ENCODE data around the gene OR2W3.

OR2W3 gene

DNA sequence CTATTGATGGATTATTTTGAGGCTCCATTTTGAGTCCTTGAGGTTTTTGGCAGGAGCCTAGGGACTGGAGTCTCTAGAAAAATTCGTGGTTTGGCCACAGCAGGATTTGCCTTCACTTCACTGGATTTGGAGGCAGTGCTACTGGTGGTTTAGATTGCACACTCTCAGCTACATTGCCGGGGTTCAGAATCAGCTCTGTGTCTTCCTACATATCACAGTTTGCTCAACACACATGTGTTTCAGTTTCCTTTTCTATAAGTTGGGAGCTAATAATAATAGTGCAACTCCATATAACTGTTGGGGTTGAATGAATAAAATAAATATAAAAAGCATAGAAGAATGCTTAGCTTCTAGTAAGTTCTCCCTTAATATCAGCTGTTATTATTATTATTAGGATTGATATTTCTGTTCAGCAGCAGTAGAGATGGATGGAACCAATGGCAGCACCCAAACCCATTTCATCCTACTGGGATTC, at the start of gene OR2W3:
Gene OR2W3 (plus strand): TSS at position 425 of the 475 bp plus-strand sequence. CDS start 0 bp downstream, at position 425.
- no peak for DNase-seq

GRCh38 chr1:247845693-247846017, 49.7 kb upstream of the OR2W3 start:
- no peak for DNase-seq

- DNase-seq, result no peak
Measured at GRCh38 chr1:247848346-247848745, 47.0 kb upstream of the OR2W3 start.

- DNase-seq, result no peak
Measured at GRCh38 chr1:247849616-247850015, 45.8 kb upstream of the OR2W3 start.

- DNase-seq, result no peak
Measured at GRCh38 chr1:247854899-247855545, 40.4 kb upstream of the OR2W3 start.

GRCh38 chr1:247855911-247856310, 39.5 kb upstream of the OR2W3 start:
- DNase-seq, result no peak

DNA sequence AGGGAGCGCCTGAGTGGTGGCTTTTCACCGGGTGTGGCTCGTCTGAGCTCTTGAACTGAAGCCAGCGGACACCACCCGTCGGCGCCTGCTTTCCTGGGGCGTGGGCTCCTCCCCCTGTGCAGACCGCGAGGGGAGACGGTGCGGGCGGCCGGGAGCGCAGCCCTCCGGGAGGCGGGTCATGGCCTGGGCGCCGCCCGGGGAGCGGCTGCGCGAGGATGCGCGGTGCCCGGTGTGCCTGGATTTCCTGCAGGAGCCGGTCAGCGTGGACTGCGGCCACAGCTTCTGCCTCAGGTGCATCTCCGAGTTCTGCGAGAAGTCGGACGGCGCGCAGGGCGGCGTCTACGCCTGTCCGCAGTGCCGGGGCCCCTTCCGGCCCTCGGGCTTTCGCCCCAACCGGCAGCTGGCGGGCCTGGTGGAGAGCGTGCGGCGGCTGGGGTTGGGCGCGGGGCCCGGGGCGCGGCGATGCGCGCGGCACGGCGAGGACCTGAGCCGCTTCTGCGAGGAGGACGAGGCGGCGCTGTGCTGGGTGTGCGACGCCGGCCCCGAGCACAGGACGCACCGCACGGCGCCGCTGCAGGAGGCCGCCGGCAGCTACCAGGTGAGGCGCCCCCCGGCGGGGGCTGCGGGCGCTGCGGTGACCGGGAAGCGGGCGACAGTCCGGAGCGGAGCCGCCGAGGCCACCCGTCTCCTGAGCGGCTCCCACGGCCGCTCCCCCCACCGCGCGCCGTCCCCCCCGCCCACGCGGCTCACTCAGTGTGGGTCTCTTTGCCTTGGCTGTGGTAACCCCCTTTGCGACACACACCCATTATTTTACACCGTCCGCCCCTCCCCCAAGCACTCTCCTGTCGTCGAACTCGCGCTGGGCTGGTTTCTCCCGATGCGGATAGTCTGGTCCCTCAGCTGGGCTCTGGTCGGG, 38.1 kb upstream of the OR2W3 start, which contains the start of gene TRIM58:
Gene TRIM58 (plus strand): TSS at position 119 of the 916 bp plus-strand sequence. CDS start 60 bp downstream, at position 179.
- no peak for DNase-seq

DNA sequence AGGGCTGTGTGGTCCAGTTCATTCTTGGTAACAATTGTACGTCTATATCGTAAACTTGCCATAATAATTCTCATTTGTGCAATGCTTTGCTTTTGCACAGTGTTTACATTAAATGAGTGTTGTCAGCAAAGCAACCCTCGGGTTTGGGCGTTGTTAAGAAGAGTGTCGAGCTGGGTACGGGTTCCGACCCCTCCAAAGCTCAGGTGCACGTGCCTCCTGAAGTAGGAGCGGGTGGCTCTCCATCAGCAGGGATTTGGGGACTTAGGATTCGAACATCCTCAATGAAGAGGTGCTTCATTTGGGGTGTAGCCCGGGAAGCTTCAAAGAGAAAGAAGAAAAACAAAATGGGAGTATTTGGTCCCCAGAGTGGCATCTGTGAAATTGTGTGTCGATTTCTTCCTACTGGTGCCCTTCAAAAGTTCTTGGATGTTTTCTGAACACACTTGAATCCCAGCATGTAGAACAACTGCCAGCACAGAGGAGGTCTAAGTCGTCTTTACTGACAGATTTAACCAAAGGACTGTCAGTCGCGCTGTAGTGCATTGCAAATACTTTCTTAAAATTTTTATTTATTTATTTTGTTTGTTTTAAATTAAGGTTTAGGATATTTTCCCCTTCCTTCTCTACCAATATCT, 37.3 kb upstream of the OR2W3 start:
- no peak for DNase-seq

GRCh38 chr1:247862756-247863155, 32.6 kb upstream of the OR2W3 start:
- no peak for DNase-seq

DNA sequence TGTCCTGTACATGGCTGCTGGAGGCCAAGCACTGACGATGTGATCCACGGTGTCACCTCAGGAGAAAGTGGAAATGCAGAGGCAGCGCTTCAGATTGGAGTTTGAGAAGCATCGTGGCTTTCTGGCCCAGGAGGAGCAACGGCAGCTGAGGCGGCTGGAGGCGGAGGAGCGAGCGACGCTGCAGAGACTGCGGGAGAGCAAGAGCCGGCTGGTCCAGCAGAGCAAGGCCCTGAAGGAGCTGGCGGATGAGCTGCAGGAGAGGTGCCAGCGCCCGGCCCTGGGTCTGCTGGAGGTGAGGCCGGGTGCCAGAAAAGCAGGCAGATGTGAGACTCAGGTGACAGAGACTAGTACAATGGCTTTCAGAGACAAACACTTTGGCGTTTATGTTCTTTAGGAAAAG, 30.7 kb upstream of the OR2W3 start:
- no peak for DNase-seq

DNA sequence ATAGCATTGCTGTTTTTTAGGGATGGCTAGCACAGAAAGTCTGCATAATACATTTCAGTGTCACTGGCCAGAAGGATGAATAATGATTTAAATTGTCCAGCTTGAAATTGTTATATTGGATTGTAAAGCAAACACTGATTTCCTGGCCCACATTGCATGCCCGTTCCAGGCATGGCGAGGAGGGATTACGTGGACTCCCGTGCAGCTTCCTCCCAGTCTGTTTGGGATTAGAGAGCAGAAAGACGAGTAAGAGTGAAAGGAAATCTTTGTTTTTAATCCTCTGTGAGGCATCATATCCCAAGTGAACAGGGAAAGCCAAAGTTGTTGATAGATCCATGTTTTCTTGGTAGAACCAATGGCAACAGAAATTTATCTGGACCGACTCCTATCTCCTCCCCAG, 30.0 kb upstream of the OR2W3 start:
- DNase-seq, result no peak

GRCh38 chr1:247883346-247883745, 12.0 kb upstream of the OR2W3 start:
- no peak for DNase-seq

- no peak for DNase-seq
Measured at GRCh38 chr1:247884797-247885413, 10.5 kb upstream of the OR2W3 start.

DNA sequence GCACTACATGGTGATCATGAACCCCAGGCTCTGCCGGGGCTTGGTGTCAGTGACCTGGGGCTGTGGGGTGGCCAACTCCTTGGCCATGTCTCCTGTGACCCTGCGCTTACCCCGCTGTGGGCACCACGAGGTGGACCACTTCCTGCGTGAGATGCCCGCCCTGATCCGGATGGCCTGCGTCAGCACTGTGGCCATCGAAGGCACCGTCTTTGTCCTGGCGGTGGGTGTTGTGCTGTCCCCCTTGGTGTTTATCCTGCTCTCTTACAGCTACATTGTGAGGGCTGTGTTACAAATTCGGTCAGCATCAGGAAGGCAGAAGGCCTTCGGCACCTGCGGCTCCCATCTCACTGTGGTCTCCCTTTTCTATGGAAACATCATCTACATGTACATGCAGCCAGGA, 589 bp downstream of the OR2W3 start:
- no peak for DNase-seq

GRCh38 chr1:247904122-247904521, 8.7 kb downstream of the OR2W3 start:
- DNase-seq, result no peak

DNA sequence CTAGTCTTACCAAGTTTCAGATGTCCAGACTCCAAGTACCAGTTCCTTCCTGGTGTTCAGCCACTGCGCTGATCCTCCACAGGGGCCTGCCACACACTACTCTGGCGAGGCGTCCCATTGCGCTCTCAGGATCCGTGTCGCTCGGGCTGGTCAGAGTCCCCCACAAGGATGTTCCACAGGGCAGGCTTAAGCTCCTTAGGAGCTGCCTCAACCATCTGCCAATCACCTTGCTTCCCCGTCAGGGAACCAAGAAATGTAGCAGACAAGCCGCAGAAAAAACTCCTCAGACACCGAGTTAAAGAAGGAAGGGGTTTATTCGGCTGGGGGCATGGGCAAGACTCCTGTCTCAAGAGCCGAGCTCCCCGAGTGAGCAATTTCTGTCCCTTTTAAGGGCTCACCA, 9.8 kb downstream of the OR2W3 start:
- DNase-seq, result no peak

GRCh38 chr1:247905910-247906503, 10.6 kb downstream of the OR2W3 start:
- no peak for DNase-seq

DNA sequence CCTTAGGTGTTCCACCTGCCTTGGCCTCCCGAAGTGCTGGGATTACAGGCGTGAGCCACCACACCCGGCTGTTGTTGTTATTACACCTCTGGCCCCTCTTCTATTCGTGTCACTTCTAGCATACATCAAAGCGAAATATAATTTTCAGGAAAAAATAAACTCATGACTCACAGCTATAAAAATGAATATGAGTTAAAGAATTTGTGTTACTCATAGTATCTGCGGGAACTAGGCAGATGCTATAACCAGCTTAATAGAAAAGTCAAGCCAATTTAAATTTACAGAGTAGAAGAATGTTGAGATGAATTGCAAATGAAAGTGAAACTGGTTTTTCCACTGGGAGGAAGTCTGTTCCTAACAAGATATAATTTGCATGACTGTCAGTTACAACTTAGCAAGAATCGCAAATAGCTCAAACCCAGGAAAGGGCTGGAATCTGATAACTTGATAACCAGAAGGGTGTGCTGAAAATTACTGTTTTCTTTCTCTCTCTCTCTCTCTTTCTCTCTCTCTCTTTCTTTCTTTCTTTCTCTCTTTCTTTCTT, 11.2 kb downstream of the OR2W3 start:
- no peak for DNase-seq

GRCh38 chr1:247908766-247909165, 13.4 kb downstream of the OR2W3 start:
- DNase-seq, result no peak

- DNase-seq, result no peak
Measured at GRCh38 chr1:247913786-247914185, 18.4 kb downstream of the OR2W3 start.

- DNase-seq, result no peak
Measured at GRCh38 chr1:247914941-247915662, 19.7 kb downstream of the OR2W3 start.

DNA sequence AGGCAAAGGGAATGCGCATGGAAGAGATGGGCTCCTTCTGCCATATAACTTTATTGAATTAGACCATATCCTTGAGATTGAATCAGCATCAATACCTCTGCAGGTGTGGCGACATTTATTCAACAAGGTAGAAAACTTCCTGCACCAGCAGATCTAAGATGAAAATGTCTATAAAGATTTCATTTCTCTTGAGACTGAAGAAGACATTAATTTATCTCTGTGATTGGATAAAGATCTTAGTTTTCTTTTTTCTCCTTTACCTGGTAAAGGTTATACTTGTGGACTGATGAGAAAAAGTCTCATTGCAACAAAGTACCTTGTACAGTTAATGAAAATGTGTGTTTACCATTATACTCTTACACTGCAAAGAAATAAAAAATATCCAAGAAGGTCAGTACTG, 24.6 kb downstream of the OR2W3 start, which contains the start of gene OR2T8:
Gene OR2T8 (plus strand): TSS at position 301 of the 400 bp plus-strand sequence. CDS start 766 bp downstream, outside the sequence.
- DNase-seq, result no peak

Measured in midbrain (tissue), 1 donor.